HG03060 (cell line): ENCODE measurements around the gene TCF4.

Experiments
- ATAC-seq: cut with Tn5 transposase; IDR thresholded peaks from one replicate; pipeline ENCODE4 v1.9.1; 2021; ENCODE audit warnings: low read depth, moderate number of reproducible peaks; ENCODE audit not compliant: unreplicated experiment

Gene TCF4

GRCh38 chr18:55588111-55588869 is at the start of gene TCF4:
Gene TCF4, minus strand, starts transcription at chr18:55588192. Its CDS starts 1,076 bp downstream, at chr18:55587116.
- no peak for ATAC-seq

- no peak for ATAC-seq
These were observed 49.2 kb upstream of the TCF4 start for GRCh38 chr18:55637204-55637603.

GRCh38 chr18:55635439-55635838 is 47.4 kb upstream of the TCF4 start:
- ATAC-seq: no peak

- ATAC-seq: no peak
These were observed 46.6 kb upstream of the TCF4 start for GRCh38 chr18:55634545-55634944.

- ATAC-seq: no peak
These were observed 45.0 kb upstream of the TCF4 start for GRCh38 chr18:55633032-55633431.

DNA sequence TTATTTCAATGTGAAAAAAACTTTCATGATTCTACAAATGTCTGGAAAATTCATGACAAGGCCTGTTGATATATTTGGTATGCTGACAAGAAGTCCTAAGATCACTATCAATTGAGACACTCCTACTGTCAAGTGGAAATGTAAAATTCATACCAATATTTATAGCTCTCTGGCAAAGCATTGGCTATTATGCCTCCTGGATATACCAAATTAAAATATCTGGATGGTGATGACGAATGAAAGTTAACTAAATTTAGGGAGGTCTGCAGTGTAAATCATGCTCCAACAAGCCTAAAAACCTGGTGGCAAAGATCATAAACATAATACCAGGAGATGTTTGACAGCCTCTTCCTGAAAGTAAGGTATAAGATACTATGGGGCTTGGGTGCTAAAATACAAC is 41.1 kb upstream of the TCF4 start:
- no peak for ATAC-seq

DNA sequence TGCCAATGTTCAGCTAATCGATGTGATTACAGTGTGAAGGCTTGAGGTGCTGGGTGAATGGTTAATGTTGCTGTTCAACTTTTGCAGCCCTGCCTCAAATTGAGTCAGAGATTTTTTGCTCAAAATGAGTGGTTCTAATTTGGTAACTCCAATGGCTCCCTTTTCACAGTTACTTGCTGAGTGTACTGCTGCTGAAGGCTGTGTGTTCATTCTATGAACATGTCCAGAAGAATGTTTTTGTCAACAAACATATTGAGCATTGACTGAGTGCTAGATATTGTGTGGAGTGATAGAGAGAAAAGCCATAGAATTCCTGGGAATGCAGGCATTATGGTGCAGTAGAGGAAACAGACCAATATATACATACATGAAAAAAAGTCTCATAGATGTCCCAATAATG is 39.0 kb upstream of the TCF4 start:
- ATAC-seq: no peak

- no peak for ATAC-seq
These were observed 37.9 kb upstream of the TCF4 start for GRCh38 chr18:55625901-55626300.

DNA sequence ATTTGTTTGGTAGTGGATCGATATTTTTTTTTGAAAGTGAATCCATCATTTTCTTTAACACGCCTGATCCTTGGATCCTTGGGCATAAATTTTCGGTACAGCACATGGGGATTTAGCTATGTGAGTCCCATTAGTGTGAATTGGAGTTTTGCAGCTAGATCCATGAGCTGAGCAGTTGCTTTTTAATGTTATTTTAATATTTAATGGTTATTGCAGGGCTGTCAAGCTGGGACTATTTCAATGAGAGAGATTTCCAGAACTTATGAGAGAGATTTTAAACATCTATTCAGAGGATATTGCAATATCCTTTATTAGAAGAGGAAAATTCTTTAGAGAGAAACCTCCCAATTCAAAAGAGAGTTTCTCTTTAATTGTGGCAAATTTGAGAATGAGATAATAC is 35.6 kb upstream of the TCF4 start:
- no peak for ATAC-seq

DNA sequence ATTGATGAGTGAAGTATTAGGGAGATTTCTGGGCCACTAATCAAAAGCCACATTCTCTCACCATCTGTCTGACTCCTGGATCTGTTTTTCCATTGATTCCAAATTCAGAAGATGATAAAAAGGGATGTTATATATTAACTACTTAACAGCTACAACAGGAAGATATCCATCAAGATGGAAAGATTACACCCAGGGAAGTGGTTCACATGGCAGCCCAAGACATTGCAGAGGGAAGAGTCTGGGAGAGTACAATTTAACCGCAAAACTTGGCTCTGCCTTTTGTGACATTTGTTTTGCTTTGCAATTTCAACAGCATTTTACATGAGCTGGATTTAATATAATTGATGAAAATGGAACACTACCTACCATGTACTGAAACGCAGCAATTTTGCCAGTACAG is 22.5 kb upstream of the TCF4 start:
- no peak for ATAC-seq

DNA sequence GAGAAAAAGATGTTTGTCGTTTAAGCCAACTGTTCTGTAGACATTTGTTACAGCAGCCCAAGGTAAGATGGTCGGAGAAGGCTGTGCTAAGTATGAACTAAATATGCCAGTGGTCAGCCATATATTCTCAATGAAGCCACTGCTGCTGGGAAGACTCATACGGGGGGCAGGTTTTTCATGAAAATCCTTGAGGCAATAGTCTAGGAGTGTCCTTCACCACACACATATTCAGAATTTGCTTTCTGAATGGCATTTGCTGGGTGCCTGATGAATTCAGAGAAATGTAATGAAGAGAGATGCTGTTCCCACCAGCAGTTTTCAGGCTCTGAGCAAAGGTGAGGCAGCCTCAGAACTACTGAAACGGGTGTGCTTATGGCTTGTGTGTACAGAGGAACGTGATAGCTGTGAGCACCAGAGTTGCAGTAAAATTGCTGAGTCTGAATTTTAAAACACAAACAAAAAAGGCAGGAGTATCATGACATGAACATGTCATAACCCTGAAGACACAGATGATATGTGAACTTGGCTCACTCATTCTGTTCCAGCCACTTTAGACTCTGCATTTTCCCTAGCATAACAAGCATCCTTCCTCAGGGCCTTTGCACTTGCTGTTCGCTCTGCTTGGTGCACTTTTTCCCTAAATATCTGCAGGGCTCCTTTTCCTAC is 21.3 kb upstream of the TCF4 start:
- no peak for ATAC-seq

- ATAC-seq: no peak
These were observed 20.5 kb upstream of the TCF4 start for GRCh38 chr18:55608497-55608896.

- no peak for ATAC-seq
These were observed 19.8 kb upstream of the TCF4 start for GRCh38 chr18:55607773-55608172.

DNA sequence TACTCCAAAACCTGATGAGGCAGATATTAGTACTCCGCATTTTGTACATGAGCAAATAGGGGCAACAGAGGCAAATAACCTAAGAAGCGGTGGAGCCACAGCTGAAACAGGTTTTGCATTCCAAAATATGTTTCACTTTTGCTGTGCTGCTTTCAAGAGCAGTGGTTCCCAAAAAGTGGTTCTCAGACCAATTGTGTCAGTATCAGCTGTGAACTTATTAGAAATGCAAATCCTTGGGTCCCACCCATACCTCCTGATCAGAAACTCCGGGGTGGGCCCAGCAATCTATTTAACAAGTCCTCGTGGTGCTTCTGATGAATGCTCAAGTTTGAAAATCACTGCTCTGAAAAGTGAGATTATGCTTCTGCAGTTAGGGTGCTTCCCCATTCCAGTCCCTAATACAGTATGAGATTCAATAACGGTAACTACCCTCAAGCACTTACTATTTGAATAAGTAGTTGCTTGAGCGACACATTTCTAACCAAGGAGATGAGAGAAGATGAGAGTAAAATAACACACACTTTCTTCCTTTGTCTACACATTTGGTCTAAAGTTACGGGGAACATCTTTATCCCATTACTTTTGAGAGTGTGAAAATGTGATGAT is 17.8 kb upstream of the TCF4 start:
- no peak for ATAC-seq

- no peak for ATAC-seq
These were observed 15.8 kb upstream of the TCF4 start for GRCh38 chr18:55603775-55604174.

- ATAC-seq: no peak
These were observed 5.9 kb upstream of the TCF4 start for GRCh38 chr18:55593888-55594287.

- no peak for ATAC-seq
These were observed 4.6 kb upstream of the TCF4 start for GRCh38 chr18:55592572-55592971.

GRCh38 chr18:55592106-55592505 is 4.1 kb upstream of the TCF4 start:
- no peak for ATAC-seq

GRCh38 chr18:55589625-55590291 is 1.8 kb upstream of the TCF4 start:
- ATAC-seq: peak; percentile 64

DNA sequence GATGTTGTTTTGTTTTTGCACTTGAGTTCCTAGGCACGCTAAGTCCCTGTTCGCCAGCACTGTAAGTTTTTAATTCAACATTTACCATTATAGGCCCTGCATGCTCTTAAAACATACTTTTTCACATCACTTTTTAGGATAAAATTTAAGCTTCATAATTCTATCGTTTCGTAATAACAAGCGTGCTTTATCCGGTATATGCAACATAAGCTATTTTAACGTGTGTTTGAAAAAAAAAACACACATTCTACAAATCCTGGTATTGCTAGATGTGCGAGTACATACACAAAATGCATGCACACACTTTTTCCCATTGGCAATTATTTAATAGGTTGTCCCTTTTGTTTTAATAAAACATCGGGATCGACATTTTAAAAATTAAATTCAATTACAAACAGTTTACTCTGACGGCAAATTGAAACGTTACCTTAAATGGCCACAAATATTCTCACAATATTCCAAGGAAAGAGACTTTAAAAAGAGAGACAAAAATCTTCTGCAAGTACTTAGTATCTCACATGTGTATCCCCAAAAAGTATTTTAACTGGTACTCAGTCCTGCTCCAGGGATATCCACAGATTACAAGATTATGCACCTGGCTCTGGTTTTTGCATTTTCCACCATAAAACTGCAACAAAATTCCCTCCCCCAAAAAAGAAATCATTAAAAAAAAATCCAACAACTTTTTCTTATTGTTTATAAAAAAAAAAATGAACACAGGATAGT is 1.0 kb upstream of the TCF4 start:
- ATAC-seq: no peak
